Measurements from ENCODE around the gene SCARB1. TPM values are rescaled to one million over a fixed set of nuclear protein-coding genes. Genes with fewer than 3 reads are reported as not detected.

Gene SCARB1
- total RNA-seq, 1 donor from 2014 or later = 8.7 TPM

DNA sequence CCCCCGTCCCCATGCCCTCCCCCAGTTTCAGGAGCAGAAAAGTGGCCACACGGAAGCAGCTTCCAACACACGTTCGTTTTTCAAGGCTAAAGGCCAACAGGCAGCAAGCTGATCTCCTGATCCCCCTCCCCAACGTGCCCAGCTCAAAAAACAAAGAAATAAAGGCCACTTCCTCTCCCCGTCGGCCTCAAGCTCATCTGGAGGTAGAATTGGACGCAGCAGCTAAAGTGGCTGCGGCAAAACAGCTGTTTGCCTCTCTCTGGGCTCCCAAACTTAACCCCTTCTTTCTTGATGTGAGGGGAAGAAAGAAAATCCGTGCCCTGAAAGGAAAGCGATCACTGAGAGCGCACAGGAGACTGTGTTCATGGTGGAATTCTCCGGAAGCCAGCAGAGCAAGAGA lies 66.3 kb downstream of the SCARB1 start:
- no peak for DNase-seq (ENCODE audit: low spot score)

DNA sequence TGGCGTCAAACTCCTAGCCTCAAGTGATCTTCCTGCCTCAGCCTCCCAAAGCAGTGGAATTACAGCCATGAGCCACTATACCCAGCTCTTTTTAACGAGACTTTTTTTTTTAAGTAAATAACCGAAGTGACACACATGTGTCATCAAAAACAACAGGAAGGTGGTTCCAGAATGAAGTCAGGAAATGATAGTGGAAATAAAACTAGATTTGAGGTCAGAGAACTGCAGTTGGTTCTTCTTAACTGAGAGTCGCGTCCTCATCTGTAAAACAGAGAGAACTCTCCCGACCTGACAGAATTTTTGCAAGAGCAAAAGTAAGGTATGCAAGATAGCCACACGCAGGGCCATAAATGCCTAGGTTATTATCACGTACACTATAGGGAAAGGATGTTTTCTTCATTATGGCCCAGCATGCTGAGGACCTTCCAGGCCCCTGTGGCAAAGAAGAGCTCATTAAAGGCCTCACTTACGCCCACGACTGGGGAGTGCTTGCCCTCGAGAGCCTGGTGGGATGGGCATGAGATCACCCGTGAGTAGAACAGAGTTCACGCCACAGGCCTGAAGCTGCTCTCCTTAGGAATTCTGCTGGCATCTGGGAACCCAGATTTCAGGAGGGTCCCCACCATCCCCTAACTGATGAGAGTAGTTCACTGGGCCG lies 67.2 kb downstream of the SCARB1 start:
- no peak for DNase-seq (ENCODE audit: low spot score)

GRCh38 chr12:124795081-124795948 lies 68.3 kb downstream of the SCARB1 start:
- no peak for DNase-seq (ENCODE audit: low spot score)

- peak; percentile 72 for DNase-seq (ENCODE audit: low spot score)
Measured at GRCh38 chr12:124792961-124793441, 70.7 kb downstream of the SCARB1 start.

DNA sequence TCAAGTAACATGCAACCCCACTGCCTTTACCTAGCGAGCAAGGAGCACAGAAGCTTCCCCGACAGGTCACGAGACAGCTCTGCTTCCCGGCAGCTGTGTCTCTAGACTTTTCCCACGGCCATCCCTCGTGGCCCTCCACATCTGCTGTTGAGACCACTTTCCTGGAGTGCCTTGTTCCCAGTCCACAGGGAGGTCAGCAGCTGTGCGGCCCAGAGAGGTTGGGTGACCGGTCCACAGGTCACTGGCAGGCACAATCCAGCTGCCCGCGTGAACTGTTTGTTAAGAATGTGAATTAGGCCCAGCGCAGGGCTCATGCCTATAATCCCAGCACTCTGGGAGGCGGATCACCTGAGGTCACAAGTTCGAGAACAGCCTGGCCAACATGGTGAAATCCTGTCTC lies 71.5 kb downstream of the SCARB1 start:
- DNase-seq (ENCODE audit: low spot score) = no peak

GRCh38 chr12:124790650-124791400 lies 72.8 kb downstream of the SCARB1 start:
- DNase-seq (ENCODE audit: low spot score) = no peak

- no peak for DNase-seq (ENCODE audit: low spot score)
Measured at GRCh38 chr12:124788936-124789555, 74.6 kb downstream of the SCARB1 start.

DNA sequence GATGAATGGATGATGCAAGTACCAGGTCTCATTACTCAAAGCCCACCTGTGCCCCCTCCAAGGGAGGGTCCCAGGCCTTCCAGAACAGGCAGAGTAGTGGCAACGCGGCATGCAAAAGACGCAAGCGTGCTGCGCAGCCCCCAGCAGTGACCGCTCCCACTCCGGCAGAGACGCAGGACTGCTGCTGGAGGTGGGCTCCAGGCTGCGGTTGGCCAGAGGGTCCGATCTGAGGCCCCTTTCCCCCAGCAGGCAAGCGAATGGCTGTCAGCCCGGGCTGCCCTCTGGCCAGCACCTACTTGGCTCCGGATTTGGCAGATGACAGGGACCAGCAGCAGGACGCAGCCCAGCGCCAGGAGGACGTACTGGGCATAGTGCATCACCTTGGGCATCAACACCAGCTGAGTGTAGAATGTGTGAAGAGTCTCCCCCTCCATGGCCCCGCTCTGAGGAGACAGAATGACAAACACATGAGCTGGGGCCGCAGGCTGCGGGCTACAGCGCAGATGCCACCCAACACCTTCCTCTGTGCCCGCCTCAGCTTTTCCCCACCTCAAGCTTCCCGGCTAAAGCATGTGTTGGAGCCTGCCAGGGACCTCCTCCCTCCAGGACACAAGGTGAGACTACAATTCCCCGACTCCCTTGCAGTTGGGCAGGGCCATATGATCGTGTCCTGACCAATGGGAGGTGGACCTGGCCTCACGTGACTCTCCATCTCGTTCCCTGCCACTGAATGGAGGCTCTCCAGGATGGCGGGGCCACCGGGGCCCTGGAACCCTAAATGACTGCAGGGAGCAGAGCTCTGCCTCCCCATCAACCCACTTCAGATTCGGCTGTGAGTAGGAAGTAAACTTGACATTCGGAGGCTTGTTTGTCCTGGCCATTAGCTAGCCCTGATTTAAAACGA lies 77.4 kb downstream of the SCARB1 start:
- peak; percentile 97 for DNase-seq (ENCODE audit: low spot score)

GRCh38 chr12:124784871-124785572 lies 78.6 kb downstream of the SCARB1 start:
- no peak for DNase-seq (ENCODE audit: low spot score)

GRCh38 chr12:124783087-124783486 lies 80.6 kb downstream of the SCARB1 start:
- DNase-seq (ENCODE audit: low spot score) = no peak

DNA sequence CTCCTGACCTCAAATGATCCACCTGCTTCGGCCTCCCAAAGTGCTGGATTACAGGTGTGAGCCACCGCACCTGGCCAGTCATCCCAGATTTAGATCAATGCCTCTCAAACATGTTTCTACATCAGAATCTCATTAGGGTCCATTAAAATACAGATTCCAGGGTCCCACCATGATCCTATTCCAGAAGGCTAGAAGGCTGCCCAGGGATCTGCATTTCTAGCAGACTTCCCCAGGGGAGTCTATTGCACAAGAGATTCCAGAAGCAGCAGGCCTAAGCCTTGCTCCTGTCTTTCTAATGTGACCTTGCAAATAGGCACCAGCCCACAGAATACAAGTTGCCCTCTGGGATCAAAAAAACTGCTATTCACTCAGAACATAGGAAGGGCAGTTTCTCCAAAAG lies 81.5 kb downstream of the SCARB1 start:
- no peak for DNase-seq (ENCODE audit: low spot score)

- no peak for DNase-seq (ENCODE audit: low spot score)
Measured at GRCh38 chr12:124780752-124781685, 82.6 kb downstream of the SCARB1 start.

DNA sequence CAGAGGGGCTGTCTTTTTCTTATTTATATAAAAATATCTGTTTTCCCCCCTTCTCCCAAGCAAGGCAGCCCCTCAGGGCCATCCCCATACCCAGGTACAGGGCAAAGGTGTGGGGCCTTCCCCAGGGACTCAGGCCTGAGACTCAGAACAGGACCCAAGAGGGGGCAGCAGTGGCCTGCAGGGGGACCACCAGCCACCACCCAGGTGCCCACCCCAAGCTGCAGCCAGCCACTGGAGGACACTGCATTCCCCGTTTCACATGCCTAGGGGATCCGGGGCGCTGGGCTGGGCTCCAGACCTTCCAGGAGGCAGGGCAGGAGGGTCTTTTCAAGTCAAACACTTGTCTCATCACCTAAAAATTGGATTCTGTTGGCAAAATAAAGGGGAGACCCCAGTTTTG lies 83.3 kb downstream of the SCARB1 start:
- DNase-seq (ENCODE audit: low spot score) = no peak

- DNase-seq (ENCODE audit: low spot score) = no peak
Measured at GRCh38 chr12:124779161-124780141, 84.2 kb downstream of the SCARB1 start.

DNA sequence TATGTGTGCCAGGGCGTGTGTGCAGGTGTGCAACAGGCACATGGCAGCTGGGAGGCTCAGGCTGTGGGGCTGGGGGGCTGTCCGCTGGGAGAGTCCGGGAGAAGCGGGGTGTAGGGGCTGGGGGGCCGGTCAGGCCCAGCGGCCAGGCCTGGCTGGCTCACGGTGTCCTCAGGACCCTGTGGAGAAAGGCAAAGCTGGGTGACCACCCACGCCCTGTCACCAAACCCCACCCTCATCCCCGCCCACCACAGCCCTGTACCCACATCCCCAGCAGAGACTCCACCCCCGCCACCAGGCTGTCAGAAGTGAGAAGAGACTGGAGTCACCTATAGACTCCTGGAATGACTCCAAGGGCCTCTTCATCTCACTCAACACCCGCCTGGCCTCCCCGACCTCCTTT lies 85.3 kb downstream of the SCARB1 start:
- DNase-seq (ENCODE audit: low spot score) = no peak

GRCh38 chr12:124777399-124778372 lies 86.0 kb downstream of the SCARB1 start:
- DNase-seq (ENCODE audit: low spot score) = no peak
